ENCODE results near the gene PSMB7. TPM values are rescaled to one million over a fixed set of nuclear protein-coding genes. Genes with fewer than 3 reads are reported as not detected.

The PSMB7 gene
- total and polyA plus RNA-seq, 4 donors = 86.1 to 194 (median 149) TPM

DNA sequence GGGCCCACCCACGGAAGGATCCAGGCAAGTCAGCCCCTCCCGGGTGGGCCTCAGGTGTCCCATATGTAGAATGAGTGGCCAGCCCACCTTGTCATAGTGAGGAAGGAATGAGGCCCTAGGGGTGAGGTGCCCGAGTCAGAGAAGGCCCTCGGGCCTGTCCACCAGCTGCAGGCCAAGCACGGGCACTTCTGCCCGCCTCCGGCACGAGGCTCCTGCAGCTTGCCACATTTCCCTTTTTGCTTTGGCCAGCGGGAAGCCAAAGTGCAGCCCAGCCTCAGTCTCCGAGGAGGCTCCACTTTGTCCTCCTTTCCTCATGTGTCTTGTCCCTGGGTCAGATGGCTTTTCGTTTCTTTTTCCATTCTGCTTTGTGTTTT, 72.9 kb downstream of the PSMB7 start:
- WGBS, 2 donors = 61 to 79% methylated on average over 11 of the region's 11 CpGs
- H3K9me3 ChIP-seq (ENCODE audit: control insufficient read depth in 4 of 4, insufficient read depth in 3 of 4, low read length in 3 of 4) = peaks cover 0 to 3% (median under 1%) of the 10 kb centered on the region in 4 donors
- TF ChIP-seq CTCF (IDR thresholded peaks at IDR 0.05; ENCODE audit: control extremely low read depth, extremely low read depth) = no peak
- no peak overlapping the region for H3K9ac ChIP-seq (ENCODE audit: insufficient read depth in 1 of 2, low read length in 2 of 2)
- peaks cover 0 to 18% (median 7%) of the 10 kb centered on the region in 5 donors for H3K4me1 ChIP-seq (ENCODE audit: control insufficient read depth in 5 of 5, insufficient read depth in 5 of 5, low read length in 5 of 5)
- H3K27me3 ChIP-seq (ENCODE audit: control insufficient read depth in 3 of 3, insufficient read depth in 3 of 3, low read length in 2 of 3) = no peaks in the 10 kb centered on the region
- peak overlapping the region in 1 of 2 donors; percentile 23 for H3K27ac ChIP-seq (ENCODE audit: low read depth in 1 of 2, low read length in 1 of 2)
- DNase-seq (no peak), ATAC-seq (ENCODE audit: insufficient read depth, low FRiP score) (peak; percentile 20)
- H3K4me3 ChIP-seq = no peak overlapping the region
- peaks cover 0 to 69% (median 15%) of the 10 kb centered on the region in 4 donors for H3K36me3 ChIP-seq (ENCODE audit: control insufficient read depth in 4 of 4, insufficient read depth in 4 of 4, low read length in 4 of 4)

- H3K4me3 ChIP-seq = no peak overlapping the region
- no peaks in the 10 kb centered on the region for H3K27me3 ChIP-seq (ENCODE audit: control insufficient read depth in 3 of 3, insufficient read depth in 3 of 3, low read length in 2 of 3)
- peaks cover 0 to 18% (median 7%) of the 10 kb centered on the region in 5 donors for H3K4me1 ChIP-seq (ENCODE audit: control insufficient read depth in 5 of 5, insufficient read depth in 5 of 5, low read length in 5 of 5)
- DNase-seq (no peak), ATAC-seq (ENCODE audit: insufficient read depth, low FRiP score) (no peak)
- H3K9me3 ChIP-seq (ENCODE audit: control insufficient read depth in 4 of 4, insufficient read depth in 3 of 4, low read length in 3 of 4) = peaks cover 0 to 4% (median under 1%) of the 10 kb centered on the region in 4 donors
- WGBS, 2 donors = 86 to 87% methylated on average over 21 of the region's 21 CpGs
- no peak overlapping the region for H3K9ac ChIP-seq (ENCODE audit: insufficient read depth in 1 of 2, low read length in 2 of 2)
- H3K36me3 ChIP-seq (ENCODE audit: control insufficient read depth in 4 of 4, insufficient read depth in 4 of 4, low read length in 4 of 4) = peaks cover 0 to 64% (median 18%) of the 10 kb centered on the region in 4 donors
- TF ChIP-seq CTCF (IDR thresholded peaks at IDR 0.05; ENCODE audit: control extremely low read depth, extremely low read depth) = no peak
- no peak overlapping the region for H3K27ac ChIP-seq (ENCODE audit: low read depth in 1 of 2, low read length in 1 of 2)
Observed at GRCh38 chr9:124341455-124342170, 73.6 kb downstream of the PSMB7 start.

GRCh38 chr9:124340219-124341069, 74.8 kb downstream of the PSMB7 start:
- no peaks in the 10 kb centered on the region for H3K27me3 ChIP-seq (ENCODE audit: control insufficient read depth in 3 of 3, insufficient read depth in 3 of 3, low read length in 2 of 3)
- peaks cover 0 to 58% (median 18%) of the 10 kb centered on the region in 4 donors for H3K36me3 ChIP-seq (ENCODE audit: control insufficient read depth in 4 of 4, insufficient read depth in 4 of 4, low read length in 4 of 4)
- WGBS, 2 donors = 88 to 89% methylated on average over 18 of the region's 18 CpGs
- H3K4me1 ChIP-seq (ENCODE audit: control insufficient read depth in 5 of 5, insufficient read depth in 5 of 5, low read length in 5 of 5) = peaks cover 0 to 18% (median 7%) of the 10 kb centered on the region in 5 donors
- no peak overlapping the region for H3K27ac ChIP-seq (ENCODE audit: low read depth in 1 of 2, low read length in 1 of 2)
- DNase-seq = no peak
- TF ChIP-seq CTCF (IDR thresholded peaks at IDR 0.05; ENCODE audit: control extremely low read depth, extremely low read depth) = no peak
- H3K9ac ChIP-seq (ENCODE audit: insufficient read depth in 1 of 2, low read length in 2 of 2) = no peak overlapping the region
- H3K9me3 ChIP-seq (ENCODE audit: control insufficient read depth in 4 of 4, insufficient read depth in 3 of 4, low read length in 3 of 4) = peaks cover 0 to 4% (median 0%) of the 10 kb centered on the region in 4 donors
- ATAC-seq (ENCODE audit: insufficient read depth, low FRiP score) = no peak
- H3K4me3 ChIP-seq = no peak overlapping the region

All from lung (tissue), 12 donors.